NCI-H524 treated with DMSO at 0.1 percent for 48 hours (cell line): ENCODE measurements around the gene L3HYPDH.
A peak's percentile ranks its signal among the peaks of the same experiment; 100 is the strongest.

Experiments used
- DNase-seq: peaks from one replicate; lab custom pipeline; 2025; lab: John Stamatoyannopoulos, UW

The L3HYPDH gene

GRCh38 chr14:59483819-59484638, at the start of gene L3HYPDH, which contains the start of gene JKAMP:
L3HYPDH (minus strand) TSS chr14:59484408; CDS start chr14:59484316, 92 bp downstream.
JKAMP (plus strand) TSS chr14:59484517; CDS start chr14:59484590, 73 bp downstream.
- peak; percentile 89 for DNase-seq

DNA sequence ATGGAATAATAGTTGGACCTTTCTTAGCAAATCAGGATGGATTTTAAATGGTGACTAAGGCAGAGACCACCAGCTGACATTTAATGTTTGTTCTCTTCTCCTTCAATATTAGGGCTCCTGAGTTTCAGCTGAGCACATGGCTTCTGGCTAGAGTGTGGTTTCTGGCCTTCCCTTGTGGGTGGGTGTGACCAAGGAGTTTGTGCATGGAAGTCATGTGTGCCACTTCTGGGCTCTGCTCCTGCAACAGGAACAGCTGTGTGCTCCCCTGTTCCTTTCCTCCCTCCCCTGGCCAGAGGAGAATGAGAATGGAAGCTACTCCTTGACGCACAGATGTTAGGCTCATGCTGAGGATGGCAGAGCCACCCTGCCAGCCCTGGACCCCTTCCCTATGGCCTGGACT, 48.2 kb upstream of the L3HYPDH start:
- DNase-seq = no peak

DNA sequence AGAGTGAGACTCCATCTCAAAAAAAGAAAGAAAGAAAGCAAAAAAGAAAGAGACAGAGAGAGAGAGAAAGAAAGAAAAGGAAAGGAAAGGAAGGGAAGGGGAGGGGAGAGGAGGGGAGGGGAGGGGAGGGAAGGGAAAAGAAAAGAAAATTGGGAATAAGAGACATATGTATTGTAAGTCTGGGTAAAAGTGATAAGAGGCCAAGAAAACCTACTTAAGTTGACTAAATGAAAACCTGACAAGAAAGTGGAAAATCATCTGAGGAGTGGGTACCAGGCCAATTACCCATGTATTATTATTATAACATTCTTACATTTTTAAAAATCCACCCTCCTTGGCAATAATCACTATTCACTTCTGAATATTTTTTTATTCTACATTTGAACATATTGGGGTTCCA, 46.1 kb upstream of the L3HYPDH start:
- no peak for DNase-seq

DNA sequence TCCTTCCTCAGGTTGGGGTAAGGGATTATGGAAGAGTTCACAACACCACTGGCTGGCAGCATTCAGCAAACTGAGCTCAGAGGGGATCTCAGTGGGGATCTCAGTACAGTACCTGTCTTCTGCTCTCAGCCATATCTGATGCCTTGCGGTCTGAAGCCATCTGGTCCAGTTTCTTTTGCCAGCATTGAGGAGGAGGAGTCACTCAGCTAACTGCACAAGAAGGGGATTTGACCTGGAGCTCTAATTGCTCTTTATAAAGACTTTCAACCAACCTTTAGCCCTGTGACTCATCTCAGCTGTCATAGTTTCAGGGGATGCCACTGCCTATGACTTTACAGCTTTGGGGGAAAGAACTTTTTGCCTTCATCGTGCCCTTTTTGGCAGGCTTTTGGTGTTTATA, 45.0 kb upstream of the L3HYPDH start:
- DNase-seq = peak; percentile 64

GRCh38 chr14:59520224-59520623, 36.0 kb upstream of the L3HYPDH start:
- DNase-seq = no peak

DNA sequence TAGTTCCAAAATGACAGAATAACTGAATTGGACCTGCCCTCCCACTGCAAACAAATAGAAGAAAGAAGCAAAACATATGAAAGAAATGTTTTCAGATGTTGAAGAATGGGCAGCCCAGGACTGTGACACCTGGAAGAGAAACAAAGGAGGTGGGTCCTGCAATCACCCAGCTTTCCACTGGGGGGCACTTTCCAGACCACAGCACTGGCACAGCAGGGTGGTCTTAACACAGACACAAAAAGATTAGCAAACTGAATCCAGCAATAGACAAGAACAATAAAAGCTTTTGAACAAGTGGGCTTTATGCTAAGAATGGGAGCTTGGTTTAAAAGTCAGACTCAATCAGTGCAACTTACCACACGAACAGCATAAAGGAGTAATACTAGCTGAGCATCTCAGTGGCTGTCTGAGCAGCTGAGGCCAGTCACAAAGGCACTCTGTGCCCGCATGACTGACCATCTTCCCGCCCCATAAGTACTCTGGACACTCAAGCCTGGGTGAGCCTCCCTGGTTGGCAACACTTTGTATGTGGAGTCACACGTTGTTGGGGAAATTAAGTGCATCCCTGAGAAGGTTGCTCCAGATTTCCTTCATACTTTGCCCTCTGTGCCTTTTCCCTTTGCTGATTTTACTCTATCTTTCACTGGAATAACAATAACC, 27.8 kb upstream of the L3HYPDH start:
- DNase-seq = no peak

- DNase-seq = no peak
These were observed 26.8 kb upstream of the L3HYPDH start for GRCh38 chr14:59510966-59511365.

GRCh38 chr14:59510001-59510400, 25.8 kb upstream of the L3HYPDH start:
- DNase-seq = no peak

DNA sequence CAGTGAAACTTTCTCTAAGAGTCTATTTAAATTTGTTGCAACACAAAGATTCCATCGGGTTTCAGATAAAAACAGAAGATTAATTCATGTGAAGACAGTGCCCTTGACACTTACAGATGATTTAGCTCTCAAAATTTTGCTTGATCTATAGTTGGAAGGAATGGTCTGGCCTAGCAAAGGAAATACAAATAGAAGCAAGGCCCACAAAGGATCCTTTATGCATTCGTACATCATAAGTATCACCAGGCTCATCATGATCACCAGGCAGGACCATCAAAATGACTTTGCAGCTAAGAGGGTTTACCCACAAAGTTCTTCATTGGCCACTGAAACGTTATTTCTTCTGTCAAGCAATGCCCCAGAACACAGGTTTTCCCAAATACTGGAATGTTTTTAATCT, 24.9 kb upstream of the L3HYPDH start:
- DNase-seq = no peak

- no peak for DNase-seq
These were observed 23.5 kb upstream of the L3HYPDH start for GRCh38 chr14:59507752-59508103.

- DNase-seq = peak; percentile 52
These were observed 23.0 kb upstream of the L3HYPDH start for GRCh38 chr14:59507063-59507751.

DNA sequence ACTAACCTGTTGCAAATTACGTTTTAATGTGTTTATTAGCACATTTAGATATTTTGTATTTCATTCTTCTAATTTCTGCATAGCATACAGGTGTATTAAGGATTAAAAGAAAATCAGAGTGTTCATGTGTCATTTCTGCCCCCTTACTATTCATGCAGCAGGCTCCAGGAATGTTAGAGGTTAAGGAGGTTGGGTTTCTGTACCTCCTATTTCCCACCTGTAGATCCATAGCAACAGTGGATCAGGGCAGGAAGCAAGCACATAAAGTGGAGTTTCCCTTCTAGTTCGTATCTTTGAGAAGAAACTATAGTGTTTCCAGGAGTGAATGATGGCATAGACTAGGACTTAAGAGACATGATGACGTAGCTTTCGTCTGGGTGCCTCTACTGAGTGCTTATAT, 19.0 kb upstream of the L3HYPDH start:
- no peak for DNase-seq

DNA sequence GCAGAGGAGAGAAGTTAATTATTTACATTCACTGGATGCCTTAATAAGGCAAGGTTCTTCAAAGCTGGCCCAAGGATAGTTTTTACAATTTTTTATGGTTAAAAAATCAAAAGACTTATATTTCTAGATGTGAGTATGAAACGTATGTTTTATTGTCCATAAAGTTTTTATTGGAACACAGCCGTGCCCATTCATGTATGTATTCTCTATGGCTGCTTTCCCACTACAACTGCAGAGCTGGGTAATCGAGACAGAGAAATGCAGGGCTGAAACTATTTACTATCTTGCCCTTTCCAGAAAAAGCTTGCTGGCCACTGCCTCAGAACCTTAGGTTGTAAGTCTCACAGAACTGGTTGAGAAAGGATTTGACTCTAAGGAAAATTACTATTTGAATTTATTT, 16.5 kb upstream of the L3HYPDH start:
- no peak for DNase-seq

DNA sequence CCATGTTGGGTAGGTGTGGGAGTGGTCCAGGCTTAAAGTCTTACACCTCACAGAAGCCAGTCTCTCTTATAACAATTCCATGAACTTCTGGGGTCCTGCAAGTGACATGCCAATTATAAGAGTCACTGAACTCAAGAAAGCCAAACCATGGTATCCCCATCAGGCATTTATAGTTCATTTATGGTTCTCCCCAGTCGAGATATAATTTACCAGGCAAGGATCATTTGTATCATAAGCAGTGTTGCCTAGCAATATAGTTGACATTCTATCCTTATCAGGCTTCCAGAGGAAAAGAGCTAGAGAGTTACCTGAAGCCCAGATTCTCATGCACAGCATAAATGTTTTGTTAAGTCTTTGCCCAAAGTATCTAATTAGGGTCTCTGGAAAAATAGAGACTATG, 8.2 kb upstream of the L3HYPDH start:
- no peak for DNase-seq

GRCh38 chr14:59490756-59491155, 6.5 kb upstream of the L3HYPDH start:
- no peak for DNase-seq

GRCh38 chr14:59484639-59485175, 499 bp upstream of the L3HYPDH start:
- DNase-seq = no peak

GRCh38 chr14:59483363-59483762, 845 bp downstream of the L3HYPDH start:
- DNase-seq = no peak

DNA sequence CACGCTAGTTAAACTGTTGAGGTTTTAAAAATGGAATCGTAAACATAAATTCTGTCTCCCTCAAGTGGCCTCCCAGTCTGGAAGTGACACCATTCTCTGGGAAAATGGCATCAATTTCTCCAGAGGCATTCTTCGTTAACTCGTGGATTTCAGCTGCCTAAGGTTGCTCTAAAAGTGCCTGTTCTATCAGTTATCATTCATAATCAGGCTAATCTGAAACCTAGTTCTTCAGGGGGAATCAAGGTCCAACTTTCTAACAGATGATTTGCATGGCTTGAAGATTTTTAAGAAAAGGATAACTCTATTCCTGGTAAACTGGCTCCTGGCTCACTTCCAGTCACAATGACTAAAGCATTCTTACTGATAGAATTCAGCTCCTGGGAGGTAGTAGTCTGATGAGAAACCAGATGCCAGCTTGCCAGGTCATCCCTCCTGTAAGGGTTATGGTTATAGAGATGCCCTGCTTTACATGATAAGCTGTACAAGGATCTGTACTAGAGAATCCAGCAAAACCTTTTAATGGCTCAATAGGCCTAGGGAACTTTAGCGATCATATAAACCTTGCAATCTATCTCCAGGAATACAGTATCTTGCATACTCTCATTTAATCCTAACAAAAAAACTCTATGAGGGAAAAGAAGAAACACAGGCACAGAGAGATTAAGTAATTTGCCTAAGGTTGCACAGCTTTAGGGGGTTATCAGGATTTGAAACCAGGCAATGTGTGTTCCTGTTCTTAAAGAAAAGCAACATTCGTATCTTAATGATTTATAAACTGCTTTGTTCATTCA, 1.5 kb downstream of the L3HYPDH start:
- DNase-seq = peak; percentile 21

GRCh38 chr14:59481871-59482540, 2.2 kb downstream of the L3HYPDH start:
- DNase-seq = no peak

GRCh38 chr14:59481407-59481806, 2.8 kb downstream of the L3HYPDH start:
- DNase-seq = no peak

GRCh38 chr14:59480166-59480565, 4.0 kb downstream of the L3HYPDH start:
- DNase-seq = no peak
